ENCODE results near the gene GYG1.

DNA sequence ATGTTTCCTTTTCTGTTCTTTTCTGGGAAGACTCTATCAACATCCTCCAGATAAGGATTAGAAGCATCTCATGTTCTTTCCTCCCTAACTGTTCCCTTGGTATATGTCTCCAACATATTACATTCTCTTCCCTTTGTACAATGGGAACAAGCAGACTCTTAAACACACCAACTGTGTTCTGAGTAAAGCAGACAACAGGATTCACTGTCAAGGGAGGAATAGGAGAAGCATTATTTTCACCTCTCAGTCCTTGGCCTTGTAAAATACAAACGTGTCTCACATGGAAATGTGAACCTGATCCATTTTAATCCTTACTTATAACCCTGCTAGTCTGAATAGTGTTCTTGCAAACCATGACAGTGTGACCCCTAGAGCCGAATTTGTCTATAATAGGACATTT, 19.6 kb downstream of the GYG1 start:
- TF ChIP-seq EZH2phosphoT487 (IDR thresholded peaks at IDR 0.05; ENCODE audit: insufficient read depth, low read depth): no peak
- TF ChIP-seq EZH2 (IDR thresholded peaks at IDR 0.05; ENCODE audit: insufficient read depth, poor library complexity, severe bottlenecking): no peak

Data from GM23248 (cell line).